CD14-positive monocyte (primary cell): ENCODE data around the gene CAPN9. TPM values are rescaled to one million over a fixed set of nuclear protein-coding genes. Genes with fewer than 3 reads are reported as not detected.

Experiments
- DNase-seq, 3 donors: peaks; one replicate each; pipeline ENCODE4 v3.0.0-alpha.2; 2011 to 2022
- H2AFZ ChIP-seq: 2 replicates; pipeline ENCODE4 v1.6.0; 2012; ENCODE audit warnings: mild to moderate bottlenecking, low read depth, low read length, inconsistent platforms; ENCODE audit not compliant: insufficient read depth, poor library complexity, severe bottlenecking
- H3K27ac ChIP-seq, 2 donors: 1 replicate in 1 of 2; 2 replicates in 1 of 2; pipeline ENCODE4 v1.5.1; 2012 to 2013; ENCODE audit warnings: low read length in 2 of 2, control low read depth in 1 of 2, inconsistent platforms in 1 of 2, low read depth in 1 of 2, mild to moderate bottlenecking in 1 of 2
- H3K27me3 ChIP-seq, 2 donors: one replicate each; pipeline versions ENCODE4 v1.6.0 to v1.6.1; 2011 to 2013; ENCODE audit warnings: low read length in 2 of 2; ENCODE audit not compliant: control insufficient read depth in 2 of 2, insufficient read depth in 2 of 2
- H3K36me3 ChIP-seq, 2 donors: replicated peaks in 1 of 2; 1 replicate in 1 of 2; 2 replicates in 1 of 2; pipeline versions ENCODE4 v1.5.1 to v1.6.1; 2012 to 2013; ENCODE audit warnings: low read length in 2 of 2, control low read depth in 1 of 2, inconsistent platforms in 1 of 2, mild to moderate bottlenecking in 1 of 2; ENCODE audit not compliant: insufficient read depth in 2 of 2, control insufficient read depth in 1 of 2
- H3K4me1 ChIP-seq, 2 donors: 1 replicate in 1 of 2; 2 replicates in 1 of 2; pipeline versions ENCODE4 v1.5.1 to v1.6.1; 2012 to 2013; ENCODE audit warnings: low read length in 2 of 2, control low read depth in 1 of 2, inconsistent platforms in 1 of 2, mild to moderate bottlenecking in 1 of 2, moderate library complexity in 1 of 2; ENCODE audit not compliant: insufficient read depth in 2 of 2, control insufficient read depth in 1 of 2
- H3K4me2 ChIP-seq: replicated peaks from 2 replicates; pipeline ENCODE3; 2012; ENCODE audit warnings: low read length, moderate library complexity, mild to moderate bottlenecking; ENCODE audit not compliant: poor library complexity, severe bottlenecking; ENCODE audit errors: extremely low read depth
- H3K4me3 ChIP-seq, 3 experiments: fragments of 200-600 bp in 1 of 3; sonication (generic) in 1 of 3; replicated peaks in 1 of 3; 1 replicate in 2 of 3; 2 replicates in 1 of 3; pipeline ENCODE4 v1.5.1; 2011 to 2013; ENCODE audit warnings: low read length in 3 of 3, mild to moderate bottlenecking in 3 of 3, control low read depth in 2 of 3, low read depth in 2 of 3, inconsistent platforms in 1 of 3, moderate library complexity in 1 of 3
- H3K79me2 ChIP-seq: 2 replicates; pipeline ENCODE4 v1.6.0; 2012; ENCODE audit warnings: mild to moderate bottlenecking, control low read depth, inconsistent platforms, low read length, moderate library complexity; ENCODE audit not compliant: insufficient read depth
- H3K9ac ChIP-seq: 2 replicates; pipeline ENCODE4 v1.6.0; 2017; ENCODE audit warnings: low read length, mild to moderate bottlenecking; ENCODE audit not compliant: insufficient read depth, poor library complexity, severe bottlenecking
- H3K9me3 ChIP-seq, 2 donors: replicated peaks in 1 of 2; 1 replicate in 1 of 2; 2 replicates in 1 of 2; pipeline versions ENCODE4 v1.5.1 to v1.6.1; 2012 to 2013; ENCODE audit warnings: low read length in 2 of 2, control low read depth in 1 of 2; ENCODE audit not compliant: control insufficient read depth in 1 of 2, insufficient read depth in 1 of 2
- H4K20me1 ChIP-seq: 2 replicates; pipeline ENCODE4 v1.6.0; 2012; ENCODE audit warnings: mild to moderate bottlenecking, low read length, control low read depth, moderate library complexity; ENCODE audit not compliant: insufficient read depth
- H3K27ac Mint-ChIP-seq, 7 donors: one replicate each; pipeline ENCODE4 v1.8.0; 2020; ENCODE audit warnings: mild to moderate bottlenecking in 7 of 7, mixed read lengths in 7 of 7, moderate library complexity in 6 of 7, inconsistent platforms in 2 of 7
- H3K27me3 Mint-ChIP-seq, 3 donors: one replicate each; pipeline ENCODE4 v1.8.0; 2021 to 2022; ENCODE audit warnings: low read depth in 3 of 3, mild to moderate bottlenecking in 3 of 3, mixed read lengths in 3 of 3, moderate library complexity in 3 of 3, inconsistent platforms in 1 of 3
- H3K36me3 Mint-ChIP-seq, 2 donors: one replicate each; pipeline ENCODE4 v1.8.0; 2020; ENCODE audit warnings: mixed read lengths in 2 of 2, inconsistent platforms in 1 of 2, mild to moderate bottlenecking in 1 of 2
- H3K4me1 Mint-ChIP-seq: one replicate; pipeline ENCODE4 v1.8.0; 2020; ENCODE audit warnings: mild to moderate bottlenecking, mixed read lengths
- H3K4me3 Mint-ChIP-seq, 2 donors: one replicate each; pipeline ENCODE4 v1.8.0; 2020; ENCODE audit warnings: mild to moderate bottlenecking in 2 of 2, mixed read lengths in 2 of 2, moderate library complexity in 1 of 2
- H3K9me3 Mint-ChIP-seq, 7 donors: one replicate each; pipeline ENCODE4 v1.8.0; 2020 to 2022; ENCODE audit warnings: mixed read lengths in 7 of 7, mild to moderate bottlenecking in 6 of 7, moderate library complexity in 6 of 7, inconsistent platforms in 2 of 7
- WGBS: methylation state at CpG from one replicate; pipeline ENCODE4 v1.1.5; 2013; ENCODE audit warnings: missing lambda C conversion rate; ENCODE audit not compliant: insufficient coverage; 5-methylcytosine and 5-hydroxymethylcytosine counted together
- intact Hi-C, 2 donors: fragments of 100-400 bp; cut with micrococcal nuclease; formaldehyde crosslinking; loops; one replicate each; pipeline versions ENCODE4 v1.15.0 to v1.15.1; 2023
- polyA plus RNA-seq, 3 donors: library from polyadenylated mRNA; depleted of rRNA in 1 of 3; unstranded in 2 of 3; stranded (reverse) in 1 of 3; fragments of 300-500 nt in 2 of 3; fragments of >200 nt in 1 of 3; fragmentation: Illumina TruSeq in 2 of 3; gene quantifications; 1 replicate in 2 of 3; 2 replicates in 1 of 3; pipeline ENCODE4 v1.2.3, GENCODE V29; 2012 to 2021
- TF ChIP-seq, protein P1 (sequence below): fragments of 200-600 bp; IDR thresholded peaks from one replicate; pipeline ENCODE4 v1.8.0; 2022; ENCODE audit warnings: antibody characterized with exemption, mild to moderate bottlenecking

Gene CAPN9
- polyA plus RNA-seq, 3 donors, result not detected

GRCh38 chr1:230812568-230812967 lies 65.4 kb downstream of the CAPN9 start:
- no peak overlapping the region for H3K4me2 ChIP-seq
- H3K4me3 ChIP-seq, result no peak overlapping the region
- H3K27me3 ChIP-seq, result no peaks in the 10 kb centered on the region
- Mint-ChIP-seq H3K27me3 (peaks cover 4 to 8% (median 8%) of the 10 kb centered on the region in 3 donors), H3K36me3 (no peaks in the 10 kb centered on the region), H3K27ac (no peak overlapping the region), H3K4me3 (no peak overlapping the region), H3K4me1 (no peaks in the 10 kb centered on the region), H3K9me3 (peaks cover 8 to 35% (median 17%) of the 10 kb centered on the region in 7 donors)
- no peak overlapping the region for H2AFZ ChIP-seq
- no peaks in the 10 kb centered on the region for H3K36me3 ChIP-seq
- H3K4me1 ChIP-seq, result no peaks in the 10 kb centered on the region
- TF ChIP-seq, protein P1, sequence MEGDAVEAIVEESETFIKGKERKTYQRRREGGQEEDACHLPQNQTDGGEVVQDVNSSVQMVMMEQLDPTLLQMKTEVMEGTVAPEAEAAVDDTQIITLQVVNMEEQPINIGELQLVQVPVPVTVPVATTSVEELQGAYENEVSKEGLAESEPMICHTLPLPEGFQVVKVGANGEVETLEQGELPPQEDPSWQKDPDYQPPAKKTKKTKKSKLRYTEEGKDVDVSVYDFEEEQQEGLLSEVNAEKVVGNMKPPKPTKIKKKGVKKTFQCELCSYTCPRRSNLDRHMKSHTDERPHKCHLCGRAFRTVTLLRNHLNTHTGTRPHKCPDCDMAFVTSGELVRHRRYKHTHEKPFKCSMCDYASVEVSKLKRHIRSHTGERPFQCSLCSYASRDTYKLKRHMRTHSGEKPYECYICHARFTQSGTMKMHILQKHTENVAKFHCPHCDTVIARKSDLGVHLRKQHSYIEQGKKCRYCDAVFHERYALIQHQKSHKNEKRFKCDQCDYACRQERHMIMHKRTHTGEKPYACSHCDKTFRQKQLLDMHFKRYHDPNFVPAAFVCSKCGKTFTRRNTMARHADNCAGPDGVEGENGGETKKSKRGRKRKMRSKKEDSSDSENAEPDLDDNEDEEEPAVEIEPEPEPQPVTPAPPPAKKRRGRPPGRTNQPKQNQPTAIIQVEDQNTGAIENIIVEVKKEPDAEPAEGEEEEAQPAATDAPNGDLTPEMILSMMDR, result no peak
- intact Hi-C loops, result no loop called here
- peaks cover 0 to 12% of the 10 kb centered on the region in 2 donors for H3K9me3 ChIP-seq
- no peak for DNase-seq
- no CpG with 5 or more reads among the region's 2 CpGs for WGBS
- H4K20me1 ChIP-seq, result no peaks in the 10 kb centered on the region
- no peaks in the 10 kb centered on the region for H3K79me2 ChIP-seq
- H3K9ac ChIP-seq, result no peak overlapping the region
- H3K27ac ChIP-seq, result no peak overlapping the region

DNA sequence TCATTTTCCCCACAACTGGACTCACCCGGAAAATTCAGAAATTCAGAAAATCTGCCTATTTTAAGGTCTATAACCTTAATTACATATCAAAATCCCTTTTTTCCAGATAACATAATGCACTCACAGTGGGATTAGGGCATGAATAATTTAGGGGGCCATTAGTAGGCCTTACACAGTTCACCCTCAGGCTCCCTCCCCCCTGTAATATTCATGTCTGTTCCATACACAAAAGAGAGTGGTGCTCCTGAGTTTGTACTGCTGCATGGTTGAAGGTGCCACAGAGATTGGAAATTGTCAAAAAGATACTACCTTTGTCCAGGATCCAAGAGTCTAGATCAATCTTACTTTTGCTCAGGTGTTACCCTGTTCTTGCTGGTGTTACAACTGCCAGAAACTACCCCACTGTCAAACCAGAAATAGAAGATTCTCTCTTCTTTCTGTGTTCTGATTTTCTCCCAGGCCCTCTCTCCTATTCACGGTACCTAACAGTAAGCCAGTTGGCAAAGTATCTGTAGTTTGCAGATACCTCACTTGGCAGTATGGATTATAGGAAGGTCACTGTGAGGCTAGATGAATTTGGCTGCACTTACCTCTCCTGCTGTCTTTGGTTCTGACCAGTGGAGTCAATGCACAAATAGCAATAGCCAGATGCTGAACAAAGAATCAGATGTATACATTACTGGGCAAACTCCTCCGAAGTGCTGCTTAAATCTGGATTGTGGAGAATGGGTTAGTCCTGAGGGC lies 67.9 kb downstream of the CAPN9 start:
- no peak for DNase-seq
- Histone ChIP-seq H3K27ac (no peak overlapping the region), H3K9ac (no peak overlapping the region), H2AFZ (no peak overlapping the region), H3K79me2 (no peaks in the 10 kb centered on the region), H3K27me3 (no peaks in the 10 kb centered on the region), H4K20me1 (no peaks in the 10 kb centered on the region), H3K36me3 (no peaks in the 10 kb centered on the region), H3K4me2 (no peak overlapping the region), H3K4me3 (no peak overlapping the region), H3K9me3 (peaks cover 0 to 12% of the 10 kb centered on the region in 2 donors), H3K4me1 (no peaks in the 10 kb centered on the region)
- Mint-ChIP-seq H3K36me3 (no peaks in the 10 kb centered on the region), H3K27ac (no peak overlapping the region), H3K4me1 (no peaks in the 10 kb centered on the region), H3K27me3 (peaks cover 4 to 10% (median 6%) of the 10 kb centered on the region in 3 donors), H3K4me3 (no peak overlapping the region), H3K9me3 (peaks cover 8 to 32% (median 17%) of the 10 kb centered on the region in 7 donors)
- WGBS, result 60% methylated on average over 1 of the region's 3 CpGs
- TF ChIP-seq, protein P1, result no peak
- intact Hi-C loops, result no loop called here
